ENCODE measurements around the gene MYDGF.

The MYDGF gene

GRCh38 chr19:4678881-4679790 is 9.0 kb upstream of the MYDGF start:
- Histone ChIP-seq H3K27me3 (no peaks in the 10 kb centered on the region), H3K27ac (no peak overlapping the region), H4K20me1 (no peaks in the 10 kb centered on the region), H3K4me1 (no peaks in the 10 kb centered on the region), H3K9me3 (no peaks in the 10 kb centered on the region), H3K36me3 (peaks cover 83% of the 10 kb centered on the region), H3K9ac (no peak overlapping the region), H3K4me3 (no peak overlapping the region), H3K4me2 (no peak overlapping the region)
- no peak for TF ChIP-seq Cebpa-rat (IDR thresholded peaks at IDR 0.05)

GRCh38 chr19:4676955-4677731 is 7.0 kb upstream of the MYDGF start:
- Histone ChIP-seq H3K27ac (no peak overlapping the region), H3K4me2 (no peak overlapping the region)
- TF ChIP-seq Cebpa-rat (IDR thresholded peaks at IDR 0.05): no peak

DNA sequence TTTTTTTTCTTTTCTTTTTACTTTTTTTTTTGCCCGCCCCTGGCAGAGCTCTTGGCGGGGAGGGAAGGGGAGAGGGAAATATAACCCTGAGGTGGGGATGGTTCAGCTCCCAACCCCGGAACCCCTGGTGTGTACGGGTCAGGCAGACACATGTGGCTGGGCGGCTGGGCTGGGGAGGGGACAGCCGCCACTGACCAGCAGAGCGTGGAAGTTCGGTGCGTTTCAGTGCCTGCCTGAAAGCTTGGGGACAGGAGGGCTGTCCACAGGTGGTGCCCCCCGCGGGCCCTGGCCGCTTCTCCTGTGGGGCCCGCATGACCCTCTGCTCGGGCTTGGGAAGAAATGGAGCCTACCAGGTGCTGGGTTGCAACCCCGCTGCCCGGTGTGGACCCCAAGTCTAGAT is 5.2 kb upstream of the MYDGF start:
- Histone ChIP-seq H3K27me3 (no peaks in the 10 kb centered on the region), H3K9me3 (no peaks in the 10 kb centered on the region), H3K36me3 (peaks cover 45% of the 10 kb centered on the region), H3K4me3 (no peak overlapping the region), H3K9ac (no peak overlapping the region), H3K27ac (no peak overlapping the region), H3K4me2 (no peak overlapping the region), H4K20me1 (no peaks in the 10 kb centered on the region), H3K4me1 (peaks cover 5% of the 10 kb centered on the region)
- no peak for TF ChIP-seq Cebpa-rat (IDR thresholded peaks at IDR 0.05)

More at GRCh38 chr19:4676955-4677731, 7.0 kb upstream of the MYDGF start:
- no peak overlapping the region for H3K4me3 ChIP-seq
- no peaks in the 10 kb centered on the region for H3K9me3 ChIP-seq
- no peak overlapping the region for H3K9ac ChIP-seq
- no peaks in the 10 kb centered on the region for H3K27me3 ChIP-seq
- peaks cover 63% of the 10 kb centered on the region for H3K36me3 ChIP-seq
- no peaks in the 10 kb centered on the region for H3K4me1 ChIP-seq
- H4K20me1 ChIP-seq: no peaks in the 10 kb centered on the region

DNA sequence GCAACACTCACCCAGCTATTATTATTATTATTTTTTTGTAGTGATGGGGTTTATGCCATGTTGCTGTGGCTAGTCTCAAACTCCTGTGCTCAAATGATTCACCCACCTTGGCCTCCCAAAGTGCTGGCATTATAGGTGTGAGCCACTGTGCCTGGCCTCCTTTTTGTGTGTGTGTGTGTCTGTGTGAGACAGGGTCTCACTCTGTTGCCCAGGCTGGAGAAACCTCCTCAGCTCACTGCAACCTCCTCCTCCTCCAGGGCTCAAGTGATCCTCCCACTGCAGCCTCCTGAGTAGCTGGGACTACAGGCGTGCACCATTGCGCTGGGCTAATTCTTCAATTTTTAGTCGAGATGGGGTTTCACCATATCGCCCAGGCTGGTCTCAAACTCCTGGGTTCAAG is 3.6 kb upstream of the MYDGF start:
- H3K9ac ChIP-seq: no peak overlapping the region
- H3K9me3 ChIP-seq: no peaks in the 10 kb centered on the region
- H3K27ac ChIP-seq: no peak overlapping the region
- peaks cover 32% of the 10 kb centered on the region for H3K36me3 ChIP-seq
- no peak for TF ChIP-seq Cebpa-rat (IDR thresholded peaks at IDR 0.05)
- H3K27me3 ChIP-seq: no peaks in the 10 kb centered on the region
- H3K4me1 ChIP-seq: peaks cover 14% of the 10 kb centered on the region
- no peak overlapping the region for H3K4me2 ChIP-seq
- H3K4me3 ChIP-seq: no peak overlapping the region
- peaks cover 9% of the 10 kb centered on the region; the same call in 1 of the 2 replicates for H4K20me1 ChIP-seq

GRCh38 chr19:4673216-4673615 is 3.1 kb upstream of the MYDGF start:
- no peaks in the 10 kb centered on the region for H3K9me3 ChIP-seq
- H3K27ac ChIP-seq: no peak overlapping the region
- peaks cover 17% of the 10 kb centered on the region for H3K4me1 ChIP-seq
- no peak overlapping the region for H3K4me2 ChIP-seq
- H3K9ac ChIP-seq: no peak overlapping the region
- no peaks in the 10 kb centered on the region for H3K27me3 ChIP-seq
- TF ChIP-seq Cebpa-rat (IDR thresholded peaks at IDR 0.05): no peak
- H3K36me3 ChIP-seq: peaks cover 32% of the 10 kb centered on the region
- peaks cover 9% of the 10 kb centered on the region; the same call in 1 of the 2 replicates for H4K20me1 ChIP-seq
- H3K4me3 ChIP-seq: no peak overlapping the region

- peaks cover 17% of the 10 kb centered on the region for H3K4me1 ChIP-seq
- TF ChIP-seq Cebpa-rat (IDR thresholded peaks at IDR 0.05): no peak
- H3K9ac ChIP-seq: no peak overlapping the region
- H4K20me1 ChIP-seq: peaks cover 9% of the 10 kb centered on the region; the same call in 1 of the 2 replicates
- no peaks in the 10 kb centered on the region for H3K27me3 ChIP-seq
- no peaks in the 10 kb centered on the region for H3K9me3 ChIP-seq
- H3K4me3 ChIP-seq: no peak overlapping the region
- no peak overlapping the region for H3K27ac ChIP-seq
- H3K4me2 ChIP-seq: no peak overlapping the region
- H3K36me3 ChIP-seq: peaks cover 32% of the 10 kb centered on the region
These were observed 1.2 kb upstream of the MYDGF start for GRCh38 chr19:4671185-4671851.

GRCh38 chr19:4664642-4665041 is 5.5 kb downstream of the MYDGF start:
- Histone ChIP-seq H3K27ac (no peak overlapping the region), H3K36me3 (peaks cover 80% of the 10 kb centered on the region)

DNA sequence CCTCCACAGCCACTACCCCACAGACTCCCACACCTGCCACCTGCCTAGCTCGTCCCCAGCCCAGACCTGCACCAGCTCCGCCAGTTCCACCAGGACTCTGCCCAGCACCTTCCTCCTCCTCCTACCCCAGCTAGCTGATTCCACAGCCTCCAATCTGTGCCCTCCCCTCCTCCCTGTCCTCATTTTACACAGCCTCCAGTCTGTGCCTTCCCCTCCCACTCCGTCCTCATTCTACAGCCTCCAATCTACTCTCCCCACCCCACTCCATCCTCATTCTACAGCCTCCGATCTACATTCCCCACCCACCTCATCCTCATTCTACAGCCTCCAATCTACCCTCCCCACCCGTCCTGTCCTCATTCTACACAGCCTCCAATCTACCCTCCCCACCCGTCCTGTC is 7.3 kb downstream of the MYDGF start:
- Histone ChIP-seq H4K20me1 (peaks cover 46% of the 10 kb centered on the region), H3K27ac (no peak overlapping the region), H3K9me3 (no peaks in the 10 kb centered on the region), H3K4me3 (no peak overlapping the region), H3K4me2 (no peak overlapping the region), H3K9ac (no peak overlapping the region), H3K4me1 (peaks cover 11% of the 10 kb centered on the region), H3K27me3 (no peaks in the 10 kb centered on the region), H3K36me3 (peaks cover 89% of the 10 kb centered on the region)
- no peak for TF ChIP-seq Cebpa-rat (IDR thresholded peaks at IDR 0.05)

More at GRCh38 chr19:4664642-4665041, 5.5 kb downstream of the MYDGF start:
- H3K9ac ChIP-seq: no peak overlapping the region
- H4K20me1 ChIP-seq: peaks cover 45% of the 10 kb centered on the region
- no peak overlapping the region for H3K4me3 ChIP-seq
- TF ChIP-seq Cebpa-rat (IDR thresholded peaks at IDR 0.05): no peak
- no peak overlapping the region for H3K4me2 ChIP-seq
- H3K9me3 ChIP-seq: no peaks in the 10 kb centered on the region
- peaks cover 22% of the 10 kb centered on the region for H3K4me1 ChIP-seq
- H3K27me3 ChIP-seq: no peaks in the 10 kb centered on the region

DNA sequence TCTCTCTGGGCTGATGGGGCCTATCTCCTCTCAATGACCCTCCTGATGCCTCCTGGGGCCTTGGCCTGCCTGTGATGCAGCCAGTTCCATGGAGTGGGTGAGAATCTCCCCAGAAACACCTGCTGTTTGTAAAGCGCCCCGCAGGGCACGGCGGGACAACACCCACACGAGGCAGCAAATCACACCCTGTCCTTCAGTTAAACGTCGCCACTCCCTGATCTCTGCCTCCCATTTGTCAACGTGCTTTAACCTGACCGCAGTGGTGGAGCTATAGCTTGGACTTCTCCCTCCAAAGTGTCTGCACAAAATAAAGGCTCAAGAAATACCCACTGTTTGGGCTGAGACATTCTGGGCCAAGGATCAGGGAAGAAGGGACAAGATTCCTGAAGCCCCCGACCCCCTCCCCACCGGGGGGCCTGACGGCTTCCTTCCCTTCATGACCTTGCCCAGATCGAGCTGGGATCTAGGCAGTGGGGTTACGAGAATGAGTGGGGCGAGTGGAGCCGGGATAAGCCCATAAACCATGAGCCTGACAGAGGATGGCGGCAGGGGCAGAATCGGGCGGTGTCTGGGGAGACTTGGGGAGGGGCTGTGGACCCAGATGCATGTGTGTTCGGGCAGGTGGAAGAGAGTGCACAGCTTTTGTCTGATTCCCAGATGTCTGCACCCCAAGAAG is 8.0 kb downstream of the MYDGF start:
- Histone ChIP-seq H4K20me1 (peaks cover 52% of the 10 kb centered on the region), H3K4me2 (no peak overlapping the region), H3K27me3 (no peaks in the 10 kb centered on the region), H3K27ac (no peak overlapping the region), H3K4me1 (peaks cover 18% of the 10 kb centered on the region), H3K9ac (no peak overlapping the region), H3K9me3 (no peaks in the 10 kb centered on the region), H3K36me3 (peaks cover 89% of the 10 kb centered on the region), H3K4me3 (no peak overlapping the region)
- no peak for TF ChIP-seq Cebpa-rat (IDR thresholded peaks at IDR 0.05)

Data from BLaER1 (cell line).